Measurements from ENCODE around the gene PLPP6.

Gene PLPP6

GRCh38 chr9:4661611-4662010 is 483 bp upstream of the PLPP6 start:
- no peak for DNase-seq (ENCODE audit: extremely low read depth in 1 of 2, low read depth in 1 of 2)

GRCh38 chr9:4662989-4663792 is 1.1 kb downstream of the PLPP6 start:
- no peak for DNase-seq (ENCODE audit: extremely low read depth in 1 of 2, low read depth in 1 of 2)

- no peak for DNase-seq (ENCODE audit: extremely low read depth in 1 of 2, low read depth in 1 of 2)
Measured at GRCh38 chr9:4663956-4664355, 1.9 kb downstream of the PLPP6 start.

GRCh38 chr9:4665357-4665756 is 3.3 kb downstream of the PLPP6 start:
- DNase-seq (ENCODE audit: extremely low read depth in 1 of 2, low read depth in 1 of 2): no peak

GRCh38 chr9:4666042-4666699 is 4.1 kb downstream of the PLPP6 start, which contains the start of gene SPATA6L:
TSS of gene SPATA6L (minus strand) at chr9:4666480. CDS start at chr9:4666250, 230 bp downstream.
- peak in 1 of 2 donors; percentile 34 for DNase-seq (ENCODE audit: extremely low read depth in 1 of 2, low read depth in 1 of 2)

- DNase-seq (ENCODE audit: extremely low read depth in 1 of 2, low read depth in 1 of 2): no peak
Measured at GRCh38 chr9:4667681-4668080, 5.6 kb downstream of the PLPP6 start.

GRCh38 chr9:4668604-4669003 is 6.5 kb downstream of the PLPP6 start:
- DNase-seq (ENCODE audit: extremely low read depth in 1 of 2, low read depth in 1 of 2): no peak

GRCh38 chr9:4669890-4670289 is 7.8 kb downstream of the PLPP6 start:
- no peak for DNase-seq (ENCODE audit: extremely low read depth in 1 of 2, low read depth in 1 of 2)

GRCh38 chr9:4670591-4670990 is 8.5 kb downstream of the PLPP6 start:
- DNase-seq (ENCODE audit: extremely low read depth in 1 of 2, low read depth in 1 of 2): no peak

- no peak for DNase-seq (ENCODE audit: extremely low read depth in 1 of 2, low read depth in 1 of 2)
Measured at GRCh38 chr9:4671737-4672136, 9.6 kb downstream of the PLPP6 start.

- no peak for DNase-seq (ENCODE audit: extremely low read depth in 1 of 2, low read depth in 1 of 2)
Measured at GRCh38 chr9:4674783-4675182, 12.7 kb downstream of the PLPP6 start.

GRCh38 chr9:4677392-4677791 is 15.3 kb downstream of the PLPP6 start:
- no peak for DNase-seq (ENCODE audit: extremely low read depth in 1 of 2, low read depth in 1 of 2)

GRCh38 chr9:4678679-4679267 is 16.7 kb downstream of the PLPP6 start:
- no peak for DNase-seq (ENCODE audit: extremely low read depth in 1 of 2, low read depth in 1 of 2)

- peak; percentile 98 to 99 for DNase-seq (ENCODE audit: extremely low read depth in 1 of 2, low read depth in 1 of 2)
Measured at GRCh38 chr9:4679268-4680172, 17.4 kb downstream of the PLPP6 start, which contains the start of gene CDC37L1. TSS of gene CDC37L1 (plus strand) at chr9:4679569. CDS start at chr9:4679768, 199 bp downstream.

GRCh38 chr9:4680173-4680525 is 18.1 kb downstream of the PLPP6 start:
- no peak for DNase-seq (ENCODE audit: extremely low read depth in 1 of 2, low read depth in 1 of 2)

- no peak for DNase-seq (ENCODE audit: extremely low read depth in 1 of 2, low read depth in 1 of 2)
Measured at GRCh38 chr9:4680750-4681149, 18.7 kb downstream of the PLPP6 start.

GRCh38 chr9:4684820-4685219 is 22.7 kb downstream of the PLPP6 start:
- no peak for DNase-seq (ENCODE audit: extremely low read depth in 1 of 2, low read depth in 1 of 2)

- no peak for DNase-seq (ENCODE audit: extremely low read depth in 1 of 2, low read depth in 1 of 2)
Measured at GRCh38 chr9:4686112-4686511, 24.0 kb downstream of the PLPP6 start.

GRCh38 chr9:4686584-4686983 is 24.5 kb downstream of the PLPP6 start:
- no peak for DNase-seq (ENCODE audit: extremely low read depth in 1 of 2, low read depth in 1 of 2)

- DNase-seq (ENCODE audit: extremely low read depth in 1 of 2, low read depth in 1 of 2): no peak
Measured at GRCh38 chr9:4689021-4689420, 26.9 kb downstream of the PLPP6 start.

- DNase-seq (ENCODE audit: extremely low read depth in 1 of 2, low read depth in 1 of 2): no peak
Measured at GRCh38 chr9:4689687-4690104, 27.6 kb downstream of the PLPP6 start.

Measured in activated CD8-positive, alpha-beta memory T cell treated with anti-CD3 and anti-CD28 coated beads for 1 hour (primary cell).